ENCODE measurements around the gene GUF1. TPM values are rescaled to one million over a fixed set of nuclear protein-coding genes. Genes with fewer than 3 reads are reported as not detected.
A peak's percentile ranks its signal among the peaks of the same experiment; 100 is the strongest.

GUF1 gene
- total and polyA plus RNA-seq, 7 experiments from 2014 or later: 11.0 to 26.0 (median 19.9) TPM

GRCh38 chr4:44646151-44646550 is 32.1 kb upstream of the GUF1 start:
- no peaks in the 10 kb centered on the region for H3K36me3 ChIP-seq (ENCODE audit: control insufficient read depth in 2 of 3, insufficient read depth in 3 of 3, low read length in 3 of 3)
- Mint-ChIP-seq H3K4me1 (no peaks in the 10 kb centered on the region), H3K9me3 (peaks cover 3 to 26% (median 14%) of the 10 kb centered on the region in 11 donors), H3K27ac (no peak overlapping the region), H3K4me3 (no peak overlapping the region), H3K27me3 (peaks cover 0 to 19% (median 16%) of the 10 kb centered on the region in 5 donors), H3K36me3 (peaks cover 0 to 18% (median 8%) of the 10 kb centered on the region in 5 donors)
- H3K9me3 ChIP-seq (ENCODE audit: control insufficient read depth in 2 of 3, low read length in 3 of 3): peaks cover 0 to 9% (median 0%) of the 10 kb centered on the region in 3 experiments
- no peak for DNase-seq
- intact Hi-C loops (cut with micrococcal nuclease): no loop called here
- no peak for ATAC-seq
- H3K27me3 ChIP-seq (ENCODE audit: control insufficient read depth in 2 of 2, insufficient read depth in 2 of 2, low read length in 2 of 2): no peaks in the 10 kb centered on the region
- H3K27ac ChIP-seq (ENCODE audit: low read depth, low read length): no peak overlapping the region
- POLR2A ChIA-PET: no interaction called here
- H3K4me3 ChIP-seq (ENCODE audit: low read length): no peak overlapping the region
- no peaks in the 10 kb centered on the region for H3K4me1 ChIP-seq (ENCODE audit: control insufficient read depth in 2 of 2, insufficient read depth in 2 of 2, low read length in 2 of 2)
- CTCF ChIA-PET: no interaction called here

DNA sequence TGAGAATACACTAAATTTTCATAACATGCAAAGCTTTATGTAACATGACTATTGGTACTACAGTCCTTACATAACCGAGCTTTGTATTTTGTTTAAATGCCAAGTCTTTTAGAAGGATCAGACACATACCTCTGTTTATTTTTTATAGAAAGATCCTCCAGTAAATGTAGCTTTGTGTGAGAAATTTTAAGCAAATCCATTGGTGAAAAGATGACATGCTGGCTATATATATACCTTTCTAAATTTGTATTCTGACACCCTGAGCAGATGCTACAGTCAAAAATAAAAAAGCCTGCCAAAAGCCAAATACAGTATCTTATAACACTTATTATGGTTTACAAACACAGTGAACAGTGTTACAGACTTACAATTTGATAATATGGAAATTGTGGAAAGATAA is 26.8 kb upstream of the GUF1 start, which contains the start of gene YIPF7:
YIPF7 (minus strand) TSS at position 201 of the 400 bp plus-strand sequence. CDS start 1,525 bp downstream, outside the sequence.
- Mint-ChIP-seq H3K27me3 (peaks cover 12 to 32% (median 25%) of the 10 kb centered on the region in 5 donors), H3K4me3 (no peak within 1 kb of the TSS), H3K4me1 (no peaks in the 10 kb centered on the region), H3K9me3 (no peaks in the 10 kb centered on the region), H3K36me3 (no peaks in the 10 kb centered on the region), H3K27ac (no peak within 1 kb of the TSS)
- intact Hi-C loops (cut with micrococcal nuclease): no loop called here
- Histone ChIP-seq H3K27ac (ENCODE audit: low read depth, low read length) (no peak within 1 kb of the TSS), H3K27me3 (ENCODE audit: control insufficient read depth in 2 of 2, insufficient read depth in 2 of 2, low read length in 2 of 2) (no peaks in the 10 kb centered on the region), H3K4me1 (ENCODE audit: control insufficient read depth in 2 of 2, insufficient read depth in 2 of 2, low read length in 2 of 2) (no peaks in the 10 kb centered on the region), H3K9me3 (ENCODE audit: control insufficient read depth in 2 of 3, low read length in 3 of 3) (no peaks in the 10 kb centered on the region), H3K4me3 (ENCODE audit: low read length) (no peak within 1 kb of the TSS), H3K36me3 (ENCODE audit: control insufficient read depth in 2 of 3, insufficient read depth in 3 of 3, low read length in 3 of 3) (no peaks in the 10 kb centered on the region)
- no peak for DNase-seq
- ATAC-seq: no peak
- ChIA-PET POLR2A (no interaction called here), CTCF (no interaction called here)

DNA sequence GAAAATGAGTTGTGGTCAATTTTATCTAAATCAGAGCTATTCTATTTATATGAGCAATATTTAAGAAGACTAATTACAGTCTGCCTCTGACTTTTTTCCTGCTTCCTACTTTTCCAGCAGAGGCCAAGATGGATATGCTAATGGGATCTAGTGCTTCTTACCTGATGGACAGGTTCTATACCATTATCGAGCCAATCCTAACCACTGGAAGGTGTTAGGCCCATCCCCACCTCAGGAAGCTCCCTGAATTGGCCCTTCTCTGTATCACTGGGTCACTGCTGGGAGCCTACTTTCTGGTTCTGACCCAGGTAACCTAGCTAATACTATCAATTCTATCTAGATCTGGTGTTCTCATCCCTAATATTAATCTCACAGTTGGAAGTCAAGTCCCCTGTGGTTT is 26.2 kb upstream of the GUF1 start:
- no peaks in the 10 kb centered on the region for H3K4me1 ChIP-seq (ENCODE audit: control insufficient read depth in 2 of 2, insufficient read depth in 2 of 2, low read length in 2 of 2)
- no peaks in the 10 kb centered on the region for H3K9me3 ChIP-seq (ENCODE audit: control insufficient read depth in 2 of 3, low read length in 3 of 3)
- ATAC-seq (no peak), DNase-seq (no peak)
- no peak overlapping the region for H3K27ac ChIP-seq (ENCODE audit: low read depth, low read length)
- H3K27ac Mint-ChIP-seq: no peak overlapping the region
- CTCF ChIA-PET: no interaction called here
- H3K36me3 ChIP-seq (ENCODE audit: control insufficient read depth in 2 of 3, insufficient read depth in 3 of 3, low read length in 3 of 3): no peaks in the 10 kb centered on the region
- peaks cover 12 to 28% (median 20%) of the 10 kb centered on the region in 5 donors for H3K27me3 Mint-ChIP-seq
- no peaks in the 10 kb centered on the region for H3K4me1 Mint-ChIP-seq
- POLR2A ChIA-PET: no interaction called here
- intact Hi-C loops (cut with micrococcal nuclease): no loop called here
- no peaks in the 10 kb centered on the region for H3K27me3 ChIP-seq (ENCODE audit: control insufficient read depth in 2 of 2, insufficient read depth in 2 of 2, low read length in 2 of 2)
- no peak overlapping the region for H3K4me3 Mint-ChIP-seq
- no peaks in the 10 kb centered on the region for H3K9me3 Mint-ChIP-seq
- no peaks in the 10 kb centered on the region for H3K36me3 Mint-ChIP-seq
- H3K4me3 ChIP-seq (ENCODE audit: low read length): no peak overlapping the region

DNA sequence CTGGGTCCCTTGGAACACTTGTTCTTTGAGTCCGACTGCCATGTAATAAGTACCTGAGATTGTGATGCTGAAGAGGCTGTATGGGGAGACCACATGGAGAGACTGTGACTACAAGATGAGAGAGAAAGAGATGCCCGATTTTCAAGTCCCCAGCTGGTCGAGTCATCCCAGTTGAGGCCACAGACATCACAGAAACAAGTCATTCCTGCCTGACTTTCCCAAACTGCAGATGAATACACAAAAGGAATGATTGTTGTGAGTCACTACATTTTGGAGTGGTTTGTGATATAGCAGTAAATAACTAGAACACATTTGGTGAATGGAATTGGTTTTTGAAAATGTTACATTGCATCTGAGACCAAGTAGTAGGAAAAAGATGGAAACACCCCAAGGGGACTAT is 17.8 kb upstream of the GUF1 start:
- H3K4me3 ChIP-seq (ENCODE audit: low read length): no peak overlapping the region
- H3K27me3 Mint-ChIP-seq: peaks cover under 1 to 24% (median 10%) of the 10 kb centered on the region in 5 donors
- H3K27ac ChIP-seq (ENCODE audit: low read depth, low read length): no peak overlapping the region
- H3K36me3 ChIP-seq (ENCODE audit: control insufficient read depth in 2 of 3, insufficient read depth in 3 of 3, low read length in 3 of 3): no peaks in the 10 kb centered on the region
- H3K4me1 Mint-ChIP-seq: peaks cover 0 to 1% (median 0%) of the 10 kb centered on the region in 7 donors
- DNase-seq (no peak), ATAC-seq (no peak)
- peaks cover 0 to 3% (median 0%) of the 10 kb centered on the region in 5 donors for H3K36me3 Mint-ChIP-seq
- H3K27me3 ChIP-seq (ENCODE audit: control insufficient read depth in 2 of 2, insufficient read depth in 2 of 2, low read length in 2 of 2): no peaks in the 10 kb centered on the region
- H3K27ac Mint-ChIP-seq: no peak overlapping the region
- H3K9me3 ChIP-seq (ENCODE audit: control insufficient read depth in 2 of 3, low read length in 3 of 3): no peaks in the 10 kb centered on the region
- H3K4me3 Mint-ChIP-seq: no peak overlapping the region
- no peaks in the 10 kb centered on the region for H3K4me1 ChIP-seq (ENCODE audit: control insufficient read depth in 2 of 2, insufficient read depth in 2 of 2, low read length in 2 of 2)
- intact Hi-C loops (cut with micrococcal nuclease): no loop called here
- CTCF ChIA-PET: no interaction called here
- H3K9me3 Mint-ChIP-seq: no peaks in the 10 kb centered on the region
- POLR2A ChIA-PET: no interaction called here

GRCh38 chr4:44661940-44662622 is 16.1 kb upstream of the GUF1 start:
- no peak overlapping the region for H3K4me3 Mint-ChIP-seq
- CTCF ChIA-PET: no interaction called here

DNA sequence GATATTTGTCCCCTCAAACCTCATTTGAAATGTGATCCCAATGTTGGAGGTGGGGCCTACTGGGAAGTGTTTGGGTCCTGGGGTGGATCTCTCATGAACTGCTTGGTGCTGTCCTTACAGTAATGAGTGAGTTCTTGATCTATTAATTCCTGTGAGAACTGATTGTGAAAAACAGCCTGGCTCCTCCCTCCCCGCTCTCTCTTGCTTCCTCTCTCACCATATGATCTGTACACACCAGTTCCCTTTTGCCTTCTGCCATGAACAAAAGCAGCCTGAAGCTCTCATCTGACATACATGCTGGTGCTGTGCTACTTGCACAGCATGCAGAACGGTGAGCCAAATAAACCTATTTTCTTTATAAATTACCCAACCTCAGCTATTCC is 15.6 kb upstream of the GUF1 start:
- POLR2A ChIA-PET: no interaction called here
- intact Hi-C loops (cut with micrococcal nuclease): no loop called here

More at GRCh38 chr4:44661940-44662622, 16.1 kb upstream of the GUF1 start:
- Histone ChIP-seq H3K4me3 (ENCODE audit: low read length) (no peak overlapping the region), H3K9me3 (ENCODE audit: control insufficient read depth in 2 of 3, low read length in 3 of 3) (no peaks in the 10 kb centered on the region), H3K27me3 (ENCODE audit: control insufficient read depth in 2 of 2, insufficient read depth in 2 of 2, low read length in 2 of 2) (no peaks in the 10 kb centered on the region), H3K36me3 (ENCODE audit: control insufficient read depth in 2 of 3, insufficient read depth in 3 of 3, low read length in 3 of 3) (no peaks in the 10 kb centered on the region), H3K27ac (ENCODE audit: low read depth, low read length) (no peak overlapping the region), H3K4me1 (ENCODE audit: control insufficient read depth in 2 of 2, insufficient read depth in 2 of 2, low read length in 2 of 2) (no peaks in the 10 kb centered on the region)
- DNase-seq: no peak
- ATAC-seq: no peak
- Mint-ChIP-seq H3K9me3 (no peaks in the 10 kb centered on the region), H3K4me1 (peaks cover 0 to 1% (median 0%) of the 10 kb centered on the region in 7 donors), H3K27ac (no peak overlapping the region), H3K27me3 (peaks cover 0 to 17% (median 10%) of the 10 kb centered on the region in 5 donors), H3K36me3 (peaks cover 0 to 3% (median 0%) of the 10 kb centered on the region in 5 donors)
- intact Hi-C loops (cut with micrococcal nuclease): no loop called here
- POLR2A ChIA-PET: no interaction called here

More for the DNA sequence above, 15.6 kb upstream of the GUF1 start:
- Mint-ChIP-seq H3K4me1 (peaks cover 0 to 1% (median 0%) of the 10 kb centered on the region in 7 donors), H3K27ac (no peak overlapping the region), H3K36me3 (peaks cover 0 to 3% (median 0%) of the 10 kb centered on the region in 5 donors), H3K4me3 (no peak overlapping the region), H3K9me3 (no peaks in the 10 kb centered on the region), H3K27me3 (peaks cover 0 to 17% (median 10%) of the 10 kb centered on the region in 5 donors)
- H3K4me1 ChIP-seq (ENCODE audit: control insufficient read depth in 2 of 2, insufficient read depth in 2 of 2, low read length in 2 of 2): no peaks in the 10 kb centered on the region
- H3K27me3 ChIP-seq (ENCODE audit: control insufficient read depth in 2 of 2, insufficient read depth in 2 of 2, low read length in 2 of 2): no peaks in the 10 kb centered on the region
- CTCF ChIA-PET: no interaction called here
- DNase-seq (no peak), ATAC-seq (peak; percentile 46)
- H3K36me3 ChIP-seq (ENCODE audit: control insufficient read depth in 2 of 3, insufficient read depth in 3 of 3, low read length in 3 of 3): no peaks in the 10 kb centered on the region
- H3K4me3 ChIP-seq (ENCODE audit: low read length): no peak overlapping the region
- H3K9me3 ChIP-seq (ENCODE audit: control insufficient read depth in 2 of 3, low read length in 3 of 3): no peaks in the 10 kb centered on the region
- H3K27ac ChIP-seq (ENCODE audit: low read depth, low read length): no peak overlapping the region

All from naive thymus-derived CD4-positive, alpha-beta T cell (primary cell).